Panc1 (cell line): Measurements from ENCODE around the gene GPR107. TPM values are rescaled to one million over a fixed set of nuclear protein-coding genes. Genes with fewer than 3 reads are reported as not detected.
A peak's percentile ranks its signal among the peaks of the same experiment; 100 is the strongest.

ENCODE experiments used
- ATAC-seq: fragments of 200-7000 bp; cut with Tn5 transposase; 2 replicates; pipeline ENCODE4 v1.9.1; 2020; ENCODE audit warnings: mild to moderate bottlenecking, moderate library complexity
- BruUV-seq: library from RNA; stranded (reverse); fragments of 400-500 nt; replicated peaks from 2 replicates; lab custom pipeline; 2021; lab: Mats Ljungman, UMichigan
- CTCF ChIA-PET: fragments of 300-600 bp; sonication (Branson Sonifier 250); formaldehyde crosslinking; loops from one replicate; lab custom pipeline; 2022; ENCODE audit warnings: antibody characterized with exemption; lab: Charles Lee
- POLR2A ChIA-PET: fragments of 300-600 bp; sonication (Branson Sonifier 250); formaldehyde crosslinking; loops from one replicate; lab custom pipeline; 2022; ENCODE audit warnings: antibody characterized with exemption; lab: Charles Lee
- DNase-seq: peaks from one replicate; pipeline ENCODE4 v3.0.0-alpha.2; 2010; ENCODE audit warnings: low read depth, low spot score
- H3K27ac ChIP-seq: 2 replicates; pipeline ENCODE4 v1.5.1; 2011; ENCODE audit warnings: mild to moderate bottlenecking, low read length, inconsistent platforms
- H3K27me3 ChIP-seq: fragments of 200-500 bp; sonication (Bioruptor generic); 2 replicates; pipeline ENCODE4 v1.6.0; 2014; ENCODE audit warnings: low read length, inconsistent platforms; ENCODE audit not compliant: control insufficient read depth, insufficient read depth
- H3K36me3 ChIP-seq: fragments of 200-500 bp; sonication (Bioruptor generic); 2 replicates; pipeline ENCODE4 v1.5.1; 2014; ENCODE audit warnings: inconsistent platforms, mild to moderate bottlenecking, low read length, moderate library complexity; ENCODE audit not compliant: control insufficient read depth, insufficient read depth
- H3K4me1 ChIP-seq: 2 replicates; pipeline ENCODE4 v1.5.1; 2011; ENCODE audit warnings: inconsistent platforms, mild to moderate bottlenecking, low read length, moderate library complexity; ENCODE audit not compliant: control insufficient read depth, insufficient read depth
- H3K4me3 ChIP-seq, 2 experiments: 2 replicates each; pipeline ENCODE4 v1.5.1; 2011 to 2012; ENCODE audit warnings: low read depth in 2 of 2, low read length in 2 of 2, mild to moderate bottlenecking in 2 of 2, inconsistent platforms in 1 of 2, moderate library complexity in 1 of 2
- H3K9me3 ChIP-seq: fragments of 200-500 bp; sonication (Bioruptor generic); 2 replicates; pipeline ENCODE4 v1.5.1; 2014; ENCODE audit warnings: low read depth, mild to moderate bottlenecking, inconsistent platforms, low read length, moderate library complexity; ENCODE audit not compliant: control insufficient read depth, insufficient read depth
- CTCF ChIP-seq: fragments of 450-650 bp; IDR thresholded peaks from 2 replicates; pipeline ENCODE4 v1.5.1; 2017; ENCODE audit warnings: mild to moderate bottlenecking
- POLR2AphosphoS5 ChIP-seq: IDR thresholded peaks from 2 replicates; pipeline ENCODE4 v1.6.1; 2012; ENCODE audit warnings: mild to moderate bottlenecking, low read depth, low read length, moderate library complexity
- REST ChIP-seq, 2 experiments: IDR thresholded peaks; 2 replicates each; pipeline ENCODE4 v1.6.1; 2011 to 2012; ENCODE audit warnings: low read depth in 2 of 2, control low read depth in 1 of 2, low read length in 1 of 2, mild to moderate bottlenecking in 1 of 2, moderate library complexity in 1 of 2; ENCODE audit not compliant: insufficient read depth in 1 of 2
- SIN3A ChIP-seq: IDR thresholded peaks from 2 replicates; pipeline ENCODE4 v1.6.1; 2012; ENCODE audit warnings: low read depth, mild to moderate bottlenecking, low read length, moderate library complexity, borderline replicate concordance; ENCODE audit not compliant: insufficient read depth
- TCF7L2 ChIP-seq: IDR thresholded peaks from 2 replicates; pipeline ENCODE4 v1.6.1; 2011; ENCODE audit warnings: mild to moderate bottlenecking, low read depth, low read length, inconsistent platforms
- in situ Hi-C: cut with HindIII; loops from 2 replicates; pipeline ENCODE4 v1.10.0; 2016; ENCODE audit warnings: low sequenced_read_pairs, low pct_unique_long_range_greater_than_20kb
- intact Hi-C: fragments of 100-400 bp; cut with micrococcal nuclease; formaldehyde crosslinking; loops from one replicate; pipeline ENCODE4 v1.10.0; 2022; ENCODE audit not compliant: unreplicated experiment
- total RNA-seq: library from RNA; stranded (reverse); gene quantifications from one replicate; pipeline ENCODE4 v1.2.1, GENCODE V29; 2021; ENCODE audit not compliant: unreplicated experiment

Gene GPR107
- total RNA-seq, 1 experiment from 2014 or later = 43.0 TPM

GRCh38 chr9:130185490-130186031 is 131.9 kb downstream of the GPR107 start:
- DNase-seq = no peak
- no peak for ATAC-seq
- Histone ChIP-seq H3K27ac (peak overlapping the region; percentile 65), H3K27me3 (no peaks in the 10 kb centered on the region), H3K4me1 (peaks cover 40% of the 10 kb centered on the region), H3K9me3 (no peaks in the 10 kb centered on the region), H3K4me3 (no peak overlapping the region), H3K36me3 (no peaks in the 10 kb centered on the region)
- in situ Hi-C loops (no loop called here), intact Hi-C loops (no loop called here)
- TF ChIP-seq CTCF = no peak
- TF ChIP-seq POLR2AphosphoS5 = no peak
- TF ChIP-seq TCF7L2 = no peak
- BruUV-seq = no TSS peak
- CTCF ChIA-PET = no interaction called here
- POLR2A ChIA-PET = interaction anchor here (0.7 kb wide), 1 partner anchor 9 kb away, joined by 3 read pairs; no protein-coding TSS in a partner anchor

- ATAC-seq (no peak), DNase-seq (no peak)
- no TSS peak for BruUV-seq
- no peaks in the 10 kb centered on the region for H3K9me3 ChIP-seq
- no peaks in the 10 kb centered on the region for H3K36me3 ChIP-seq
- H3K4me3 ChIP-seq = no peak overlapping the region
- in situ Hi-C loops (no loop called here), intact Hi-C loops (no loop called here)
- CTCF ChIA-PET = no interaction called here
- POLR2A ChIA-PET = interaction anchor here (0.7 kb wide), 1 partner anchor 9 kb away, joined by 3 read pairs; no protein-coding TSS in a partner anchor
- peaks cover 40% of the 10 kb centered on the region for H3K4me1 ChIP-seq
- H3K27ac ChIP-seq = peak overlapping the region; percentile 79
- no peak for TF ChIP-seq SIN3A
- no peak for TF ChIP-seq REST (IDR thresholded peaks at IDR 0.05; ENCODE audit: insufficient read depth in 1 of 2, low read depth in 2 of 2, low read length in 1 of 2)
- TF ChIP-seq POLR2AphosphoS5 = no peak
- no peak for TF ChIP-seq CTCF
- no peak for TF ChIP-seq TCF7L2
- H3K27me3 ChIP-seq = no peaks in the 10 kb centered on the region
These were observed 132.3 kb downstream of the GPR107 start for GRCh38 chr9:130186051-130186450.
